GM18526 (cell line): Measurements from ENCODE around the gene TBC1D32.

Experiments
- POLR2A ChIP-seq: IDR thresholded peaks from 3 replicates; pipeline ENCODE4 v1.6.1; 2011; ENCODE audit not compliant: insufficient read length; ENCODE audit errors: extremely low read depth

The TBC1D32 gene

GRCh38 chr6:121093928-121094327 lies 240.4 kb downstream of the TBC1D32 start:
- no peak for TF ChIP-seq POLR2A

GRCh38 chr6:121090492-121090891 lies 243.8 kb downstream of the TBC1D32 start:
- no peak for TF ChIP-seq POLR2A

DNA sequence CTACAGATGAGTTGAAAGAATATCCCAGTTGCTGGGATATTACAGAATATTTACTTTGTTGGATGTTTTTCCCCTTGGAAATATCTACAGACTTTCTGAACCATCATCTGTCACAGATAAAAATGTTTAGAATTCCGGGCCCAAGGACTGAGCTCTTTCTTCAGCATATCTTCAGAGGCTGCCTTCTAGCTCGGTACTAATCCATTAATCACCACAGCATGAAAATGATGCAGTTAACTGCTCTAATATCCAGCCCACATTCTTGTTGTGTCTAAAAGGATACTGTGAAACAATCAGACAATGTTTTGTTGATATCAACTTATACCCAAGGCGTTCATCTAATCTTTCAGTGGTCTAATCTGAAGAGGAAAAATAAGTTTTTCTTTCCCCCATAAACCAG lies 247.4 kb downstream of the TBC1D32 start:
- no peak for TF ChIP-seq POLR2A

- TF ChIP-seq POLR2A: no peak
These were observed 258.2 kb downstream of the TBC1D32 start for GRCh38 chr6:121076119-121076518.

DNA sequence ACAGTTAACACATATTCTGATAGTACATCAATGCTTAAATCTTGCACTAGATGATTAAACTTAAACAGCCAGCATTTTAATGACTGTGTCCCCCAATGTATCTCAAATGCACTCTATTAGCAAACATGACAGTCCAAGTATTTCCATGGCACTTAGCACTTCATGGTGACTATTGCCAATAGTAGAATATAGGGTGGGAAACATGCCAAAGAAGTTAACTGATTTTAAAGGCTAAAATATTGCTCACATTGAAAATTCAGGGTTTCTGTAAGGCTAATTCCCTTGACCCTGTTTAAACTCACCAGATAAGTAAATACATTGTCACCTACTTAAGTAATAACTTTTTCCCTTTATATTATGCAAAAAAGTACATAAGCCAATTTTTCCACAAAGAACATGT lies 266.9 kb downstream of the TBC1D32 start:
- no peak for TF ChIP-seq POLR2A

GRCh38 chr6:121064345-121064744 lies 269.9 kb downstream of the TBC1D32 start:
- TF ChIP-seq POLR2A: no peak

GRCh38 chr6:121055572-121056163 lies 278.6 kb downstream of the TBC1D32 start:
- no peak for TF ChIP-seq POLR2A

DNA sequence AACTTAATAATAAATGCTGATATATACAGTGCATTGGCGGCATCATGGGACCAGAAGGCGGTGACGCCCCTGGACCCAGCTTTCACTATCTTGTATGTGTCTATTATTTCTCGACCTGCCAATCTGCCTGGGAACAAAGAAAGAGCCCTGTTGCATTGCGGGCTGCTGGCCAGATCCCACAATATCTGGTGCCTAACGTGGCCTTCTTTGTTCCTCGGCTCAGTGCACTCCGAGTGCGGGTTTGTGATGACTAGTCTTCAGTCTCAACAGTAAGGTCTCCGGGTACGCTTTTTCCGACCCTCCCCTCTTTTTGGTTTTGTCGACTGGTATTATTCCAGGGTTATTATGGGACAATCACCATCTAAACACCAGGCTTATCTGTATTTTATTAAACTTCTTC lies 291.5 kb downstream of the TBC1D32 start:
- TF ChIP-seq POLR2A: no peak

DNA sequence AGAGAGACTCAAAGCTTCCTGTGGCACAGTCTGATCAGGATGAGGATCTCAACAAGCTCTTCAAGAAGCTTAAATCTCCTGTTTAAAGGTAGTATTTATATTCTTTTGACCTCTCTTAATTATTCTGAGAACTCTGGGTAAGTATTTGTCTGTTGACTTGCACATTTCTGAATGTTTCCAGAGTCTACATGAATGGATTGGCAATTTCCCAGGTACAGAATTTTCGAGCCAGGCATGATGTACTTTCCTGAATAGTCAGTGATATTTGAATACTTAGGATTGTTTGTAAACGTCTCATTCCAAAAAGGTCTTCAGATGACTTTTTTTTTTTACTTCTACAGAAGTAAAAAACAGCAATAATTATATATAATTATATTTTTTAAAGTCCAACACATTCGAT lies 293.4 kb downstream of the TBC1D32 start:
- no peak for TF ChIP-seq POLR2A

- TF ChIP-seq POLR2A: no peak
These were observed 301.2 kb downstream of the TBC1D32 start for GRCh38 chr6:121033091-121033490.

- no peak for TF ChIP-seq POLR2A
These were observed 301.8 kb downstream of the TBC1D32 start for GRCh38 chr6:121032268-121033006.
